ENCODE data around the gene PSME1. TPM values are rescaled to one million over a fixed set of nuclear protein-coding genes. Genes with fewer than 3 reads are reported as not detected.

The PSME1 gene
- total RNA-seq, 5 donors from 2014 or later (not counting 1 experiment from before 2014, with no cell fraction given), result 221 to 291 (median 259) TPM

- no peaks in the 10 kb centered on the region for H3K36me3 ChIP-seq (ENCODE audit: control insufficient read depth in 2 of 2, extremely low read depth in 1 of 2, insufficient read depth in 1 of 2, low read length in 1 of 2)
- H3K27ac ChIP-seq (ENCODE audit: low read length), result no peak overlapping the region
- no peaks in the 10 kb centered on the region for H3K36me3 Mint-ChIP-seq
- H3K4me3 Mint-ChIP-seq, result no peak overlapping the region
- POLR2A ChIA-PET, result interaction anchor here (0.6 to 0.8 kb wide), 3 partner anchors 13 to 25 kb away, joined by 4 to 5 read pairs (median 4); no protein-coding TSS in a partner anchor
- H3K27ac Mint-ChIP-seq, result no peak overlapping the region
- WGBS (ENCODE audit: insufficient coverage), result 100% methylated on average over 2 of the region's 8 CpGs
- DNase-seq, result no peak
- CTCF ChIA-PET, result interaction anchor here (0.6 to 1.3 kb wide), 2 partner anchors 13 to 21 kb away, joined by 5 to 6 read pairs; no protein-coding TSS in a partner anchor
- peaks cover 17 to 24% (median 20%) of the 10 kb centered on the region in 3 donors for H3K4me1 Mint-ChIP-seq
- H3K9me3 ChIP-seq, result no peaks in the 10 kb centered on the region
- H3K27me3 Mint-ChIP-seq, result no peaks in the 10 kb centered on the region
- H3K27me3 ChIP-seq (replicated peaks in 1 of 2; ENCODE audit: control insufficient read depth in 2 of 2, extremely low read depth in 1 of 2, insufficient read depth in 2 of 2, low read length in 1 of 2), result no peaks in the 10 kb centered on the region
- peaks cover 8 to 17% of the 10 kb centered on the region in 2 experiments for H3K4me1 ChIP-seq (ENCODE audit: control insufficient read depth in 1 of 2, extremely low read depth in 1 of 2, insufficient read depth in 2 of 2, low read length in 2 of 2)
- no peak for ATAC-seq (replicated peaks in 1 of 4)
- H3K4me3 ChIP-seq (ENCODE audit: control insufficient read depth in 1 of 2, extremely low read depth in 1 of 2, low read length in 1 of 2), result no peak overlapping the region
- no peaks in the 10 kb centered on the region for H3K9me3 Mint-ChIP-seq
Measured at GRCh38 chr14:24129410-24129998, 6.5 kb upstream of the PSME1 start.

- Histone ChIP-seq H3K9me3 (no peaks in the 10 kb centered on the region), H3K36me3 (ENCODE audit: control insufficient read depth in 2 of 2, extremely low read depth in 1 of 2, insufficient read depth in 1 of 2, low read length in 1 of 2) (no peaks in the 10 kb centered on the region), H3K27ac (ENCODE audit: low read length) (no peak within 1 kb of the TSS), H3K4me1 (ENCODE audit: control insufficient read depth in 1 of 2, extremely low read depth in 1 of 2, insufficient read depth in 2 of 2, low read length in 2 of 2) (peaks cover 9 to 20% of the 10 kb centered on the region in 2 experiments), H3K4me3 (ENCODE audit: control insufficient read depth in 1 of 2, extremely low read depth in 1 of 2, low read length in 1 of 2) (no peak within 1 kb of the TSS), H3K27me3 (replicated peaks in 1 of 2; ENCODE audit: control insufficient read depth in 2 of 2, extremely low read depth in 1 of 2, insufficient read depth in 2 of 2, low read length in 1 of 2) (no peaks in the 10 kb centered on the region)
- no peak for DNase-seq
- Mint-ChIP-seq H3K27ac (peak within 1 kb of the TSS; percentile 77 to 80), H3K36me3 (no peaks in the 10 kb centered on the region), H3K4me1 (peaks cover 23 to 28% (median 24%) of the 10 kb centered on the region in 3 donors), H3K27me3 (no peaks in the 10 kb centered on the region), H3K4me3 (no peak within 1 kb of the TSS), H3K9me3 (no peaks in the 10 kb centered on the region)
- WGBS (ENCODE audit: insufficient coverage), result 96% methylated on average over 4 of the region's 5 CpGs
- ChIA-PET POLR2A (interaction anchor here in 1 of 2 donors (0.7 kb wide), 1 partner anchor 14 kb away, joined by 4 read pairs; no protein-coding TSS in a partner anchor), CTCF (interaction anchor here in 1 of 2 donors (1.3 kb wide), 1 partner anchor 15 kb away, joined by 3 read pairs; no protein-coding TSS in a partner anchor)
- no peak for ATAC-seq (replicated peaks in 1 of 4)
Measured at GRCh38 chr14:24130380-24130716, 5.6 kb upstream of the PSME1 start, which contains the start of gene FITM1. Gene FITM1 (plus strand): TSS chr14:24130659. CDS start chr14:24131564, 905 bp downstream.

GRCh38 chr14:24130717-24131548 is 5.1 kb upstream of the PSME1 start:
- peak overlapping the region; percentile 77 to 80 for H3K27ac Mint-ChIP-seq
- H3K4me1 Mint-ChIP-seq, result peaks cover 27 to 30% (median 27%) of the 10 kb centered on the region in 3 donors
- H3K4me3 ChIP-seq (ENCODE audit: control insufficient read depth in 1 of 2, extremely low read depth in 1 of 2, low read length in 1 of 2), result no peak overlapping the region
- ChIA-PET CTCF (interaction anchor here in 1 of 2 donors (1.3 kb wide), 1 partner anchor 16 kb away, joined by 3 read pairs; no protein-coding TSS in a partner anchor), POLR2A (no interaction called here)
- no peaks in the 10 kb centered on the region for H3K36me3 Mint-ChIP-seq
- H3K4me3 Mint-ChIP-seq, result no peak overlapping the region
- no peak overlapping the region for H3K27ac ChIP-seq (ENCODE audit: low read length)
- ATAC-seq (replicated peaks in 1 of 4) (no peak), DNase-seq (no peak)
- no peaks in the 10 kb centered on the region for H3K36me3 ChIP-seq (ENCODE audit: control insufficient read depth in 2 of 2, extremely low read depth in 1 of 2, insufficient read depth in 1 of 2, low read length in 1 of 2)
- WGBS (ENCODE audit: insufficient coverage), result 73% methylated on average over 3 of the region's 7 CpGs
- H3K9me3 Mint-ChIP-seq, result no peaks in the 10 kb centered on the region
- peaks cover 11 to 23% of the 10 kb centered on the region in 2 experiments for H3K4me1 ChIP-seq (ENCODE audit: control insufficient read depth in 1 of 2, extremely low read depth in 1 of 2, insufficient read depth in 2 of 2, low read length in 2 of 2)
- no peaks in the 10 kb centered on the region for H3K27me3 ChIP-seq (replicated peaks in 1 of 2; ENCODE audit: control insufficient read depth in 2 of 2, extremely low read depth in 1 of 2, insufficient read depth in 2 of 2, low read length in 1 of 2)
- H3K27me3 Mint-ChIP-seq, result no peaks in the 10 kb centered on the region
- H3K9me3 ChIP-seq, result no peaks in the 10 kb centered on the region

- Mint-ChIP-seq H3K4me3 (peak overlapping the region in 1 of 3 donors; percentile 61), H3K4me1 (peaks cover 27 to 32% (median 28%) of the 10 kb centered on the region in 3 donors)
Measured at GRCh38 chr14:24131549-24131966, 4.4 kb upstream of the PSME1 start.

GRCh38 chr14:24132061-24132685 is 3.8 kb upstream of the PSME1 start:
- H3K36me3 ChIP-seq (ENCODE audit: control insufficient read depth in 2 of 2, extremely low read depth in 1 of 2, insufficient read depth in 1 of 2, low read length in 1 of 2), result peaks cover 0 to 2% of the 10 kb centered on the region in 2 donors
- H3K27me3 Mint-ChIP-seq, result no peaks in the 10 kb centered on the region
- peak overlapping the region; percentile 67 for H3K27ac ChIP-seq (ENCODE audit: low read length)
- DNase-seq (peak in 19 of 35 experiments; percentile 20 to 55 (median 33)), ATAC-seq (replicated peaks in 1 of 4) (peak in 2 of 4 experiments; percentile 19 to 24)
- ChIA-PET CTCF (no interaction called here), POLR2A (no interaction called here)
- peaks cover 34 to 39% (median 34%) of the 10 kb centered on the region in 3 donors for H3K4me1 Mint-ChIP-seq
- no peak overlapping the region for H3K4me3 ChIP-seq (ENCODE audit: control insufficient read depth in 1 of 2, extremely low read depth in 1 of 2, low read length in 1 of 2)
- peak overlapping the region; percentile 91 to 94 for H3K27ac Mint-ChIP-seq
- H3K4me1 ChIP-seq (ENCODE audit: control insufficient read depth in 1 of 2, extremely low read depth in 1 of 2, insufficient read depth in 2 of 2, low read length in 2 of 2), result peaks cover 17 to 32% of the 10 kb centered on the region in 2 experiments
- H3K27me3 ChIP-seq (replicated peaks in 1 of 2; ENCODE audit: control insufficient read depth in 2 of 2, extremely low read depth in 1 of 2, insufficient read depth in 2 of 2, low read length in 1 of 2), result no peaks in the 10 kb centered on the region
- H3K4me3 Mint-ChIP-seq, result peak overlapping the region; percentile 9 to 61 (median 13)
- H3K36me3 Mint-ChIP-seq, result peaks cover 2% of the 10 kb centered on the region
- 35% methylated on average over 23 of the region's 24 CpGs for WGBS (ENCODE audit: insufficient coverage)
- no peaks in the 10 kb centered on the region for H3K9me3 ChIP-seq
- H3K9me3 Mint-ChIP-seq, result no peaks in the 10 kb centered on the region

More at GRCh38 chr14:24131549-24131966, 4.4 kb upstream of the PSME1 start:
- H3K4me3 ChIP-seq (ENCODE audit: control insufficient read depth in 1 of 2, extremely low read depth in 1 of 2, low read length in 1 of 2), result no peak overlapping the region
- no peaks in the 10 kb centered on the region for H3K27me3 ChIP-seq (replicated peaks in 1 of 2; ENCODE audit: control insufficient read depth in 2 of 2, extremely low read depth in 1 of 2, insufficient read depth in 2 of 2, low read length in 1 of 2)
- ChIA-PET POLR2A (no interaction called here), CTCF (interaction anchor here in 1 of 2 donors (1.3 kb wide), 1 partner anchor 16 kb away, joined by 3 read pairs; no protein-coding TSS in a partner anchor)
- no peaks in the 10 kb centered on the region for H3K36me3 Mint-ChIP-seq
- H3K36me3 ChIP-seq (ENCODE audit: control insufficient read depth in 2 of 2, extremely low read depth in 1 of 2, insufficient read depth in 1 of 2, low read length in 1 of 2), result no peaks in the 10 kb centered on the region
- H3K9me3 Mint-ChIP-seq, result no peaks in the 10 kb centered on the region
- no peaks in the 10 kb centered on the region for H3K27me3 Mint-ChIP-seq
- H3K9me3 ChIP-seq, result no peaks in the 10 kb centered on the region
- WGBS (ENCODE audit: insufficient coverage), result 98% methylated on average over 10 of the region's 15 CpGs
- peak overlapping the region; percentile 67 for H3K27ac ChIP-seq (ENCODE audit: low read length)
- ATAC-seq (replicated peaks in 1 of 4), result no peak
- DNase-seq, result no peak
- peak overlapping the region; percentile 91 to 94 for H3K27ac Mint-ChIP-seq
- H3K4me1 ChIP-seq (ENCODE audit: control insufficient read depth in 1 of 2, extremely low read depth in 1 of 2, insufficient read depth in 2 of 2, low read length in 2 of 2), result peaks cover 12 to 26% of the 10 kb centered on the region in 2 experiments

GRCh38 chr14:24132976-24133375 is 3.0 kb upstream of the PSME1 start:
- ATAC-seq (replicated peaks in 1 of 4) (no peak), DNase-seq (no peak)
- Histone ChIP-seq H3K4me1 (ENCODE audit: control insufficient read depth in 1 of 2, extremely low read depth in 1 of 2, insufficient read depth in 2 of 2, low read length in 2 of 2) (peaks cover 17 to 40% of the 10 kb centered on the region in 2 experiments), H3K27ac (ENCODE audit: low read length) (peak overlapping the region; percentile 67), H3K27me3 (replicated peaks in 1 of 2; ENCODE audit: control insufficient read depth in 2 of 2, extremely low read depth in 1 of 2, insufficient read depth in 2 of 2, low read length in 1 of 2) (no peaks in the 10 kb centered on the region), H3K4me3 (ENCODE audit: control insufficient read depth in 1 of 2, extremely low read depth in 1 of 2, low read length in 1 of 2) (peak overlapping the region in 1 of 2 donors; percentile 40), H3K36me3 (ENCODE audit: control insufficient read depth in 2 of 2, extremely low read depth in 1 of 2, insufficient read depth in 1 of 2, low read length in 1 of 2) (peaks cover 0 to 10% of the 10 kb centered on the region in 2 donors), H3K9me3 (no peaks in the 10 kb centered on the region)
- POLR2A ChIA-PET, result interaction anchor here in 1 of 2 donors (0.8 kb wide), 2 partner anchors 11 to 170 kb away, joined by 4 to 6 read pairs; no protein-coding TSS in a partner anchor
- peak overlapping the region in 1 of 3 donors; percentile 61 for H3K4me3 Mint-ChIP-seq
- H3K9me3 Mint-ChIP-seq, result no peaks in the 10 kb centered on the region
- H3K36me3 Mint-ChIP-seq, result peaks cover 3% of the 10 kb centered on the region
- peaks cover 37 to 45% (median 40%) of the 10 kb centered on the region in 3 donors for H3K4me1 Mint-ChIP-seq
- no peaks in the 10 kb centered on the region for H3K27me3 Mint-ChIP-seq
- WGBS (ENCODE audit: insufficient coverage), result no CpG with 5 or more reads among the region's 2 CpGs
- H3K27ac Mint-ChIP-seq, result peak overlapping the region; percentile 91 to 94
- CTCF ChIA-PET, result no interaction called here
